K562 (cell line): ENCODE results near the gene CD164L2. TPM values are rescaled to one million over a fixed set of nuclear protein-coding genes. Genes with fewer than 3 reads are reported as not detected.

ENCODE experiments used
- ATAC-seq: fragments of 200-7000 bp; cut with Tn5 transposase; 3 replicates; pipeline ENCODE4 v1.9.1; 2020; ENCODE audit warnings: moderate library complexity
- BruUV-seq: library from RNA; stranded (reverse); fragments of 400-500 nt; replicated peaks from 2 replicates; lab custom pipeline; 2021; lab: Mats Ljungman, UMichigan
- CTCF ChIA-PET: fragments of 300-600 bp; formaldehyde crosslinking; extraction: SDS; loops from one replicate; lab custom pipeline; 2021; ENCODE audit warnings: low intra/inter-chr PET ratio; lab: Yijun Ruan, JAX
- POLR2A ChIA-PET: fragments of 300-600, 350-650 bp; sonication (Branson Sonifier 250); formaldehyde crosslinking; extraction: SDS; loops from one replicate; lab custom pipeline; 2021; ENCODE audit warnings: antibody characterized with exemption, inconsistent platforms; lab: Yijun Ruan, JAX
- DNase-seq, 4 experiments: peaks; one replicate each; pipeline versions ENCODE4 v3.0.0 to v3.0.0-alpha.2; 2011 to 2018; ENCODE audit warnings: low spot score in 3 of 4, mixed read lengths in 3 of 4; ENCODE audit errors: extremely low read depth in 1 of 4
- FAIRE-seq: peaks from 2 replicates; lab custom pipeline; 2011; peaks lifted over from hg19 to GRCh38; lab: Jason Lieb, UNC
- H2AFZ ChIP-seq: 2 replicates; pipeline ENCODE4 v1.6.0; 2011; ENCODE audit warnings: low read depth, low read length, control low read depth, inconsistent platforms
- H3K27ac ChIP-seq: fragments of 200-600 bp; 3 replicates; pipeline ENCODE4 v1.8.0; 2011; ENCODE audit warnings: low read depth, mild to moderate bottlenecking, control low read depth, inconsistent platforms, low read length, moderate library complexity, mixed read lengths; ENCODE audit errors: extremely low read depth
- H3K27me3 ChIP-seq, 2 experiments: fragments of 300-600 bp in 1 of 2; 2 replicates in 1 of 2; 3 replicates in 1 of 2; pipeline versions ENCODE4 v1.6.0 to v1.8.0; 2011; ENCODE audit warnings: inconsistent platforms in 2 of 2, low read length in 2 of 2, mild to moderate bottlenecking in 1 of 2, mixed read lengths in 1 of 2, moderate library complexity in 1 of 2; ENCODE audit not compliant: control insufficient read depth in 2 of 2, insufficient read depth in 2 of 2
- H3K36me3 ChIP-seq: fragments of 300-600 bp; 3 replicates; pipeline ENCODE4 v1.8.0; 2011; ENCODE audit warnings: mild to moderate bottlenecking, low read length, inconsistent platforms; ENCODE audit not compliant: control insufficient read depth, insufficient read depth
- H3K4me1 ChIP-seq, 2 experiments: fragments of 200-600 bp in 1 of 2; replicated peaks in 1 of 2; 2 replicates in 1 of 2; 3 replicates in 1 of 2; pipeline versions ENCODE4 v1.5.1 to v1.8.0; 2011; ENCODE audit warnings: inconsistent platforms in 2 of 2, low read length in 2 of 2, mild to moderate bottlenecking in 1 of 2, mixed read lengths in 1 of 2, moderate library complexity in 1 of 2; ENCODE audit not compliant: control insufficient read depth in 2 of 2, insufficient read depth in 2 of 2
- H3K4me2 ChIP-seq: 2 replicates; pipeline ENCODE4 v1.6.1; 2011; ENCODE audit warnings: low read length, control low read depth, inconsistent platforms, mixed read lengths; ENCODE audit not compliant: insufficient read depth
- H3K4me3 ChIP-seq: fragments of 200-600 bp; sonication (generic), shearing (Covaris generic); 2 replicates; pipeline ENCODE4 v1.5.1; 2016; ENCODE audit warnings: control low read depth, inconsistent platforms
- H3K79me2 ChIP-seq: fragments of 200-600 bp; 3 replicates; pipeline ENCODE4 v1.8.0; 2011; ENCODE audit warnings: low read length, inconsistent platforms; ENCODE audit not compliant: control insufficient read depth, insufficient read depth
- H3K9ac ChIP-seq, 2 experiments: 2 replicates each; pipeline versions ENCODE4 v1.6.0 to v1.6.1; 2011; ENCODE audit warnings: low read depth in 2 of 2, low read length in 2 of 2, control low read depth in 1 of 2, inconsistent platforms in 1 of 2, mild to moderate bottlenecking in 1 of 2, mixed read lengths in 1 of 2; ENCODE audit not compliant: insufficient read depth in 1 of 2
- H3K9me1 ChIP-seq: one replicate; pipeline ENCODE4 v1.6.0; 2011; ENCODE audit warnings: inconsistent platforms, mild to moderate bottlenecking, low read length, moderate library complexity; ENCODE audit not compliant: control insufficient read depth, insufficient read depth
- H3K9me3 ChIP-seq: replicated peaks from 2 replicates; pipeline ENCODE4 v1.5.1; 2011; ENCODE audit warnings: low read depth, low read length, inconsistent platforms; ENCODE audit not compliant: control insufficient read depth, insufficient read depth
- H4K20me1 ChIP-seq: replicated peaks from 2 replicates; pipeline ENCODE4 v1.6.1; 2011; ENCODE audit warnings: low read length, inconsistent platforms, mixed read lengths; ENCODE audit not compliant: control insufficient read depth, insufficient read depth
- ESRRA ChIP-seq: fragments of 450-650 bp; IDR thresholded peaks from 2 replicates; pipeline ENCODE4 v1.6.1; 2014; ENCODE audit warnings: low read depth, mild to moderate bottlenecking, moderate library complexity, borderline replicate concordance
- GMEB1 ChIP-seq: fragments of 250-450 bp; sonication (Bioruptor Pico); IDR thresholded peaks from 2 replicates; pipeline ENCODE4 v1.4.0; 2020; ENCODE audit warnings: mild to moderate bottlenecking
- HDGF ChIP-seq: fragments of 450-650 bp; IDR thresholded peaks from 2 replicates; pipeline ENCODE4 v1.6.1; 2016
- MAFF ChIP-seq: IDR thresholded peaks from 2 replicates; pipeline ENCODE4 v1.6.1; 2012; ENCODE audit warnings: low read length, improper control_type of control experiment
- ZNF224 ChIP-seq: sonication (generic); formaldehyde crosslinking; IDR thresholded peaks from 2 replicates; pipeline ENCODE4 v1.8.0; 2022; ENCODE audit warnings: mild to moderate bottlenecking, missing genetic modification reagents
- ZNF263 ChIP-seq: sonication (generic); formaldehyde crosslinking; IDR thresholded peaks from 2 replicates; pipeline ENCODE4 v1.8.0; 2022; ENCODE audit warnings: mild to moderate bottlenecking, missing genetic modification reagents, borderline replicate concordance
- ZNF277 ChIP-seq: fragments of 250-450 bp; sonication (Bioruptor Pico); IDR thresholded peaks from 2 replicates; pipeline ENCODE4 v1.8.0; 2022; ENCODE audit warnings: inconsistent platforms, mild to moderate bottlenecking, moderate library complexity, borderline replicate concordance
- WGBS: fragments of 100-300 bp; shearing (Covaris generic); methylation state at CpG from one replicate; pipeline ENCODE4 v1.1.6; 2016; ENCODE audit warnings: low coverage, mixed read lengths; ENCODE audit not compliant: insufficient coverage; ENCODE audit errors: missing lambda C conversion rate; 5-methylcytosine and 5-hydroxymethylcytosine counted together
- in situ Hi-C: fragments of 300-500 bp; cut with MboI; formaldehyde crosslinking; loops from 4 replicates; pipeline ENCODE4 v1.15.0; 2018; ENCODE audit warnings: inconsistent platforms, mixed read lengths
- intact Hi-C: fragments of 100-400 bp; cut with micrococcal nuclease; formaldehyde crosslinking; loops from 2 replicates; pipeline ENCODE4 v1.14.2; 2022
- polyA plus RNA-seq, 8 experiments: library from polyadenylated mRNA; depleted of rRNA in 4 of 8; stranded (reverse) in 5 of 8; unstranded in 3 of 8; fragments of >200 nt; fragmentation: Nextera tagmentation in 2 of 8; fragmentation: Illumina TruSeq in 1 of 8; extraction: Ambion mirVana in 2 of 8; extraction: Trizol in 1 of 8; gene quantifications; 2 replicates each; pipeline versions ENCODE4 v1.2.1 to v1.2.3, GENCODE V29; 2011 to 2014; ENCODE audit warnings: inconsistent platforms in 1 of 8, missing spikeins in 1 of 8
- total RNA-seq, 7 experiments: library from RNA; depleted of rRNA in 6 of 7; stranded (reverse); fragments of >200 nt in 6 of 7; fragmentation: Illumina TruSeq in 2 of 7; extraction: Trizol in 2 of 7; gene quantifications; 2 replicates each; pipeline versions ENCODE4 v1.2.1 to v1.2.3, GENCODE V29; 2011 to 2021; ENCODE audit warnings: low replicate concordance in 1 of 7

The CD164L2 gene
- total and polyA plus RNA-seq, 9 of the 15 experiments (the other 6 are each of a cell fraction or from before 2014, with no cell fraction given), result 0.08 to 0.92 (median 0.38) TPM; not detected in 1

DNA sequence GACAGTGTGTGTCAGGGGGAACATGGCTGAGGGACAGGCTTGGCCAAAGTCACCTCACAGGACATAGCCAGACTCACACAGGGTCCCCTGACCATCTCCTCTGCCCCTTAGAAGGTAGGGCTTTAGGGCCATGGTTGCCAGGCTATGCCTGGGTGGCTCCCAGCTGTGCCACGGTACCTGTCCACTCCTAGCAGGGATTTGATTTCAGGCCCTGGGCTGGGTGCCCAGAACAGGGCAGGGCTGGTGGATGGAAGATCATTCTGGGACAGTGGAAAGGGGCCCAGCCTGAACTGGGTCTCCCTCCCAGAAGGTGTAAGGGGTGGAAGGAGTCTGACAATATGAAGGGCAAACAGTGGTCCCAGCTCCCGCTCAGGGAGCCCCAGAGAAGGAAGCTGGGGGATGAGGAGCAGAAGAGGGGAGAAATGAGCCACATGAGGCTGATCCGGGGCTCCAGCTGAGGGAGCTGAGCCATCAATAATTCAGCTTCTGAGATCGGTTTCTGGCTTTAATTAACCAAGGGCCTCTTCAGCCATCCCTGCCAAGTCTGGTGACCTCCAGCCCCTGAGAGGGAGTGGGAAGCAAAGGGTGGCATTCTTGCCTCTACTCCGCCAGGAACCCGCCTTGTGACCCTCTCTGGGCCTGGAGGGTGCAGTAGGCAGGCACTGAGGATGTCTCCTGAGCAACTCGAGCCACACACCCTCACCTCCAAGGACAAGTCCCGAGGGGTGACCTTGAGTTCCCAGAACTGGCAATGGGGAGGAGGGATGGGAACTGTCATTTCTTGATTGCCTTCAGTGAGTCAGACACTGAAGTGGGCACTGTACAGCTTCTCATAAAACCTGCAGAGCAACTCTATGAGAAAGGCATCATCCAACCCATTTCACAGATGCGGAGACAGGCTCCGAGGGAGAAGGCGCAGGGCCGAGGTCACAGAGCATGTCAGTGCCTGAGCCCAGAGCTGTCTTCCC lies 2.1 kb downstream of the CD164L2 start:
- TF ChIP-seq ZNF263 (CRISPR knock-in tag) (peak; percentile 65; the same call in 1 of the 2 replicates), HDGF (no peak), MAFF (no peak), ESRRA (peak; percentile 79), ZNF224 (CRISPR knock-in tag) (no peak), GMEB1 (CRISPR knock-in tag) (no peak), ZNF277 (CRISPR knock-in tag) (0 out of 2 replicates have a peak, but pooled peaks have one; percentile 19)
- peaks cover 9 to 42% of the 10 kb centered on the region in 2 experiments for H3K4me1 ChIP-seq
- CTCF ChIA-PET, result no interaction called here
- no peak for DNase-seq
- no peak overlapping the region for H3K27ac ChIP-seq
- peak overlapping the region in 1 of 2 experiments; percentile 82; a peak in 2 of 4 replicates for H3K9ac ChIP-seq
- no peak overlapping the region for H2AFZ ChIP-seq
- intact Hi-C loops (no loop called here), in situ Hi-C loops (no loop called here)
- POLR2A ChIA-PET, result interaction anchor here (0.7 to 2.7 kb wide), 2 partner anchors 15 to 48 kb away, joined by 4 to 20 read pairs; partner anchors contain the start of gene MAP3K6
- WGBS, result 54% methylated on average over 12 of the region's 12 CpGs
- H3K27me3 ChIP-seq, result no peaks in the 10 kb centered on the region
- FAIRE-seq, result no peak
- no peaks in the 10 kb centered on the region for H3K9me3 ChIP-seq
- no TSS peak for BruUV-seq
- H3K4me3 ChIP-seq, result no peak overlapping the region
- no peaks in the 10 kb centered on the region for H3K9me1 ChIP-seq
- H3K79me2 ChIP-seq, result no peaks in the 10 kb centered on the region
- no peaks in the 10 kb centered on the region for H3K36me3 ChIP-seq
- H4K20me1 ChIP-seq, result no peaks in the 10 kb centered on the region; the same call in 1 of the 2 replicates
- no peak overlapping the region for H3K4me2 ChIP-seq
- ATAC-seq, result no peak
